ENCODE measurements around the gene TYMP. TPM values are rescaled to one million over a fixed set of nuclear protein-coding genes. Genes with fewer than 3 reads are reported as not detected.

TYMP gene
- total and polyA plus RNA-seq, 2 of the 4 experiments (the other 2 are of a cell fraction) = 0.18 to 0.74 TPM

GRCh38 chr22:50553310-50553709, 23.5 kb upstream of the TYMP start:
- H4K5ac ChIP-seq (ENCODE audit: low read depth, low read length) = no peak overlapping the region
- H3K27ac ChIP-seq (ENCODE audit: insufficient read depth, low read length) = no peak overlapping the region
- no peaks in the 10 kb centered on the region for H3K4me1 ChIP-seq (ENCODE audit: control insufficient read depth, insufficient read depth, low read length)
- H2BK20ac ChIP-seq (ENCODE audit: low read depth, low read length) = no peak overlapping the region
- no peaks in the 10 kb centered on the region for H4K20me1 ChIP-seq (ENCODE audit: insufficient read depth, low read length)
- H3K27me3 ChIP-seq (ENCODE audit: control insufficient read depth, insufficient read depth, low read length) = peaks cover 55% of the 10 kb centered on the region
- no peak overlapping the region for H3K18ac ChIP-seq (ENCODE audit: low read depth, low read length)
- DNase-seq (no peak), ATAC-seq (ENCODE audit: low read depth) (no peak)
- H2BK120ac ChIP-seq (ENCODE audit: low read depth, low read length) = no peak overlapping the region
- H3K9me1 ChIP-seq (ENCODE audit: insufficient read depth, low read length) = no peaks in the 10 kb centered on the region
- no peaks in the 10 kb centered on the region for H3K36me3 ChIP-seq (ENCODE audit: control insufficient read depth, insufficient read depth, low read length)
- TF ChIP-seq MAFK (IDR thresholded peaks at IDR 0.05; ENCODE audit: low read depth, low read length) = no peak
- TF ChIP-seq MXI1 (IDR thresholded peaks at IDR 0.05; ENCODE audit: borderline replicate concordance, low read depth, low read length) = no peak
- no peak for TF ChIP-seq FOS (IDR thresholded peaks at IDR 0.05; ENCODE audit: low read depth, low read length)
- no peak for TF ChIP-seq ELK1 (IDR thresholded peaks at IDR 0.05; ENCODE audit: borderline replicate concordance, low read depth, low read length)
- no peak for TF ChIP-seq RAD21 (IDR thresholded peaks at IDR 0.05; ENCODE audit: low read length)
- no peak for TF ChIP-seq SMC3 (IDR thresholded peaks at IDR 0.05; ENCODE audit: low read depth, low read length)
- no peak for TF ChIP-seq POLR2A (IDR thresholded peaks at IDR 0.05; ENCODE audit: low read depth, low read length)
- TF ChIP-seq CHD1 (IDR thresholded peaks at IDR 0.05; ENCODE audit: low read depth, low read length) = no peak
- TF ChIP-seq RCOR1 (IDR thresholded peaks at IDR 0.05; ENCODE audit: insufficient replicate concordance, low read length) = no peak
- TF ChIP-seq MAZ (IDR thresholded peaks at IDR 0.05; ENCODE audit: borderline replicate concordance, low read depth, low read length) = no peak
- TF ChIP-seq CTCF (conservative IDR thresholded peaks at IDR 0.05; ENCODE audit: low read depth, low read length) = no peak
- no peak for TF ChIP-seq CEBPB (IDR thresholded peaks at IDR 0.05; ENCODE audit: low read depth, low read length)
- no peak for TF ChIP-seq RFX5 (IDR thresholded peaks at IDR 0.05; ENCODE audit: low read depth, low read length)
- no peak for TF ChIP-seq USF2 (IDR thresholded peaks at IDR 0.05; ENCODE audit: low read depth, low read length)
- H2AK9ac ChIP-seq (replicated peaks; ENCODE audit: low read depth, low read length, poor library complexity) = no peak overlapping the region
- no peak overlapping the region for H2AFZ ChIP-seq (replicated peaks; ENCODE audit: low read length, poor library complexity)
- CTCF ChIA-PET = interaction anchor here (1.0 to 1.4 kb wide), 2 partner anchors 10 to 28 kb away, joined by 3 read pairs; partner anchors contain the start of gene SYCE3
- H3K4me2 ChIP-seq (ENCODE audit: low read depth, low read length) = no peak overlapping the region
- H3K79me1 ChIP-seq (ENCODE audit: low read depth in 1 of 2, low read length in 2 of 2) = no peaks in the 10 kb centered on the region
- H2AK5ac ChIP-seq (ENCODE audit: low read depth, low read length) = no peak overlapping the region
- no peak overlapping the region for H3K56ac ChIP-seq (ENCODE audit: extremely low read depth, insufficient read depth, low read length)
- POLR2A ChIA-PET (ENCODE audit: unreplicated experiment) = no interaction called here
- no TSS peak for BruUV-seq (replicated peaks)
- no peak overlapping the region for H2BK15ac ChIP-seq (ENCODE audit: low read depth, low read length)
- H3K23ac ChIP-seq (ENCODE audit: low read depth, low read length) = no peak overlapping the region
- intact Hi-C loops (cut with micrococcal nuclease) (no loop called here), dilution Hi-C loops (cut with HindIII; ENCODE audit: low sequenced_read_pairs, unreplicated experiment) (no loop called here), in situ Hi-C loops (cut with MboI; ENCODE audit: low sequenced_read_pairs) (no loop called here)
- H3K9ac ChIP-seq (ENCODE audit: low read depth, low read length) = no peak overlapping the region
- H3K14ac ChIP-seq (replicated peaks; ENCODE audit: low read depth, low read length) = no peak overlapping the region
- H4K8ac ChIP-seq (ENCODE audit: low read depth in 2 of 2, low read length in 2 of 2) = no peak overlapping the region
- no peak overlapping the region for H3K4ac ChIP-seq (ENCODE audit: low read depth, low read length)
- no peak overlapping the region for H2BK5ac ChIP-seq (ENCODE audit: low read depth, low read length, poor library complexity, severe bottlenecking)
- H3K4me3 ChIP-seq (ENCODE audit: insufficient read depth, low read depth, low read length) = no peak overlapping the region
- WGBS, 2 experiments (ENCODE audit: extremely low coverage in 2 of 2, insufficient read length in 1 of 2) = 60% methylated on average over 2 of the region's 8 CpGs; no CpG with 5 or more reads in 1 of the 2 experiments
- no peaks in the 10 kb centered on the region for H3K9me3 ChIP-seq (ENCODE audit: control insufficient read depth, insufficient read depth, low read length)
- H4K91ac ChIP-seq (ENCODE audit: insufficient read depth, low read depth, low read length) = no peak overlapping the region
